ENCODE results near the gene EBP.
"Not testable (repeated sequence)": the region's sequence is repeated elsewhere in the genome, so short reads cannot be mapped to it uniquely, and the experiment has no call there.

EBP gene

DNA sequence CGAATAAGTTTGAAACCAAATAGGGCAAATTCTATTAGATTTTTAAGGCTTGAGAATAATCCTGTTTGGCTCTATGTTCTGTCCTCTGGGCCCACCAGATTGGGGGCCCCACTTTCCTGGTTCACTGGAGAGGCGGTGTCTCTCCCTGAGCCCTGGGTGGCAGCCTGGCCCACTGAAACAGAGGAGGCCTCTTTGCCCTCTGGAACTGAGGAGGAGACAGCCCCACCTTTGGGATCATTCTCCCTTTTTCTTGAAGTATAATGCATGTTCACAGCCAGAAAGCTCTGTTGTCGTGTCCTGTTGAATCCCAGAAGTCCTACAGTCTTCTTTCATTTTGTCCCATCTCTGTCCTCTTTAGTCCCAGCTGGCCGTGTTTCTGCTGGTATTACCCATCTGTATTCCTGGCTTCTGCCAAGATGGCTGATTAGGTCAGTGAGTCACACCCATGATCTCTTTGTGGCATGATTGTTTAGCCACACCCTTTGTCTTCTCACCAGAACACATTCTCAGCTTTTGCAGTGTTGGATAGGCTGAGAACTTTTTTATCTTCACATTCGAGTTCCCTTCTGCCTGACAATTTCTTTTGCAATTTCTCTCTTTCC lies 9.9 kb downstream of the EBP start:
- DNase-seq = no peak

GRCh38 chrX:48532161-48532560 lies 10.6 kb downstream of the EBP start:
- DNase-seq = no peak

GRCh38 chrX:48533165-48533564 lies 11.6 kb downstream of the EBP start:
- no peak for DNase-seq

DNA sequence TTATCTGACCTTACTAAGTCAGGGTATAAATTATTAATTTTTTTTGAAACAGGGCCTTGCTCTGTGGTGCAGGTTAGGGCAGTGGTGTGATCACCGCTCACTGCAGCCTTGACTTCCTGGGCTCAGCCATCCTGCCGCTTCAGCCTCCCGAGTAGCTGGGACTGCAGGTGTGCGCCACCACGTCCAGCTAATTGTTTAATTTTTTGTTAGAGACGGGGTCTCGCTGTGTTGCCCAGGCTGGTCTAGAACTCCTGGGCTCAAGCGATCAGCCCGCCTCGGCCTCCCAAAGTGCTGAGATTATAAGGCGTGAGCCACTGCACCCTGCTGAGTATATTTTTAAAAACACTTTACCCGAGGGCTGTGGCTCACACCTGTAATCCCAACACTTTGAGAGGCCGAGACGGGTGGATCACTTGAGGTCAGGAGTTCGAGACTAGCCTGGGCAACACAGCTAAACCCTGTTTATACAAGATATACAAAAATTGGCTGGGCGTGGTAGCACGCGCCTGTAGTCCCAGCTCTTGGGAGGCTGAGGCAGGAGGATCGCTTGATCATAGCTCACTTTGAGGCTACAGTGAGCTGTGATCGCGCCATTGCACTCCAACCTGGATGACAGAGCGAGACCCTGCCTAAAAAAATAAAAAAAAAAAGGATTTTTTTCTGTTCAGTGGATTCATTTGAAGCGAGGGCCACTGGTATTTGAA lies 17.2 kb downstream of the EBP start:
- no peak for DNase-seq

- peak; percentile 99 for DNase-seq
Measured at GRCh38 chrX:48539345-48540027, 17.9 kb downstream of the EBP start, which contains the start of gene TBC1D25. Gene TBC1D25 (plus strand): TSS chrX:48539714. CDS start chrX:48539798, 84 bp downstream.

GRCh38 chrX:48540028-48540375 lies 18.4 kb downstream of the EBP start:
- DNase-seq = peak; percentile 87

DNA sequence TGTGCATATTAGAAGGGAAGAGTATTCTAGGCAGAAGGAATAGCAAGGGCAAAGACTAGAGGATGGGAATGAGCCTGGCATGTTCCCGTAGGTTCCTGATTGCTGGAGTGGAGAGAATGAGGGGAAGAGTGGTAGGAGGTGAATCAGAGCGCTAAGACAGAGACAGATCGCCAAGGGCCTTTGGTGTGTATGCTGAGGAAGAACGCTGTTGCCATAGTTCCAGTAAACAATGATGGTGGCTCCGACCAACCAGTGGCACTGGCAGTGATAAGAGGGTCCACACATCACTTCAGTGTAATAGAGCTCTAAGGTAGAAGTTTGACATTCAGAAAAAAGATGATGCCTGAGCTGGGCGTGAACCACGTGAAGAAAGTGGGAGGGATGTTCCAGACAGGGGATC lies 18.9 kb downstream of the EBP start:
- DNase-seq = no peak

GRCh38 chrX:48541140-48541814 lies 19.7 kb downstream of the EBP start:
- DNase-seq = no peak

DNA sequence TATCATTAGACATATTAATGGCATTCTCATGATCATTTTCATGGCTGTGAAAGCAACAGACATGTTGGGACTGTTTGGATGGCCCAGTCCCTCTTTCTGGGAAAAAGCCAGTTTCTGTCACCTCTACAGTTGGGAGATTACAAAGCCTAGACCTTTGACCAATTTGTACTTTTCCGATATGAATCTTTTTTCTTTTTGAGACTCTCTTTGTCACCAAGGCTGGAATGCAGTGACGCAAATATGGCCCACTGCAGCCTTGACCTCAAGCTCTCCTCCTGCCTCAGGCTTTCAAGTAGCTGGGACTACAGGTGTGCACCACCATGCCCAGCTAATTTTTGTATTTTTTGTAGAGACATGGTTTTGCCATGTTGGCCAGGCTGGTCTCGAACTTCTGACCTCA lies 27.3 kb downstream of the EBP start:
- no peak for DNase-seq

DNA sequence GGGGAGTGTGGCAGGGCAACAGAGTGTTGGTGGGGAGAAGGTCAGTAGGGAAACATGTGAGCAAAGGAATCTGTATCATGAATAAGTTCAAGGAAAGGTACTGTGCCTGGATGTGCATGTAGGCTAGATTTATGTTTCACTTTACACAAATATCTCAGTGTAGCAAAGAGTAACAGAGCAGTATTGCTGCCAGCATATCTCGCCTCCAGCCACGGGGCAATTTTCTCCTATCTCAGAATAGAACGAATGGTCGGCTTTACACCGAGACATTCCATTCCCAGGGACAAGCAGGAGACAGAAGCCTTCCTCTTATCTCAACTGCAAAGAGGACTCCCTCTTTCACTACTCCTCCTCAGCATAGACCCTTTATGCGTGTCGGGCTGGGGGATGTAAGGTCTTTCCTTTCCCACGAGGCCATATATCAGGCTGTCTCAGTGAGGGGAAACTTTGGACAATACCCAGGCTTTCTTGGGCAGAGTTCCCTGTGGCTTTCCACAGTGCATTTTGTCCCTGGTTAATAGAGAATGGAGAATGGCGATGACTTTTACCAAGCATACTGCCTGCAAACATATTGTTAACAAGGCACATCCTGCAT lies 34.2 kb downstream of the EBP start:
- not testable (repeated sequence) for DNase-seq

DNA sequence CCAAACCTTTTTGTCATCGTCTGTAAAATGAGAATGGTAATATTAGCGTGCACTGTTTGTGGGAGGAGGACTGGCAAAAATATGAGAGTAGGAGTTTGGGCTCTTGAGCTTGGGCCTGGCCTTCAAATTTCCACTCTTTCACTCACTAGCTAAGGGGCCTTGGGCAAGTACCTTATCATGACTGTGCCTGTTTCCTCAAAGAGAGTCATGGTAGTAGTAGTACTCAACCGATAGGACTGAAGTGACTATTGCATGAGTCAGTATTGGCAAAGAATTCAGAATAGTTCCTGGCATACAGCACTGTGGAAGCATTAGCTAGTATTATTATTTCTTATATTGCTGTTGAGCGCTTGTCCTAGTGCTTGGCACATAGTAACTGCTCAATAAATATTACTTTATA lies 36.7 kb downstream of the EBP start:
- DNase-seq = no peak

- no peak for DNase-seq
Measured at GRCh38 chrX:48559636-48560035, 38.0 kb downstream of the EBP start.

DNA sequence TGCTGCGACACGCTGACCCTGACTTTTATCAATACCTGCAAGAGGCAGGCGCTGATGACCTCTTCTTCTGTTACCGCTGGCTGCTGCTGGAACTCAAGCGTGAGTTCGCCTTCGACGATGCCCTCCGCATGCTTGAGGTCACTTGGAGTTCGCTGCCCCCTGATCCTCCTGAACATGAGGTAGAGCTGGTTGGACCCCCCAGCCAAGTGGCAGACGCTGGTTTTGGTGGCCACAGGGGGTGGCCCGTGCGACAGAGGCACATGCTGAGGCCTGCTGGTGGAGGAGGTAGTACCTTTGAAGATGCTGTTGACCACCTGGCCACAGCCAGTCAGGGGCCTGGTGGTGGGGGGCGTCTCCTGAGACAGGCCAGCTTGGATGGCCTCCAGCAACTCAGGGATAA lies 38.4 kb downstream of the EBP start:
- no peak for DNase-seq

DNA sequence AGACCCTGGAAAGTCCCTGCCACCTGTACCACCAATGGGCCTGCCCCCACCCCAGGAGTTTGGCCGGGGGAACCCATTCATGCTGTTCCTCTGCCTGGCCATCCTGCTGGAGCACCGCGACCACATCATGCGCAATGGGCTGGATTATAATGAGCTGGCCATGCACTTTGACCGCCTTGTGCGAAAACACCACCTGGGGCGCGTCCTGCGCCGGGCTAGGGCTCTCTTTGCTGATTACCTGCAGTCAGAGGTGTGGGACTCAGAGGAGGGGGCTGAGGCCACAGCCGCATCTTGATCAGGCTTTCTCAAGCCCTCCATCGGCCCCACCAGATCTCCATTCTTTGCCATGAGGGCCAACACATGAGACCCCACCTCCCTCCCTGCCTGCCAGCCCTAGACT lies 39.1 kb downstream of the EBP start:
- DNase-seq = no peak

DNA sequence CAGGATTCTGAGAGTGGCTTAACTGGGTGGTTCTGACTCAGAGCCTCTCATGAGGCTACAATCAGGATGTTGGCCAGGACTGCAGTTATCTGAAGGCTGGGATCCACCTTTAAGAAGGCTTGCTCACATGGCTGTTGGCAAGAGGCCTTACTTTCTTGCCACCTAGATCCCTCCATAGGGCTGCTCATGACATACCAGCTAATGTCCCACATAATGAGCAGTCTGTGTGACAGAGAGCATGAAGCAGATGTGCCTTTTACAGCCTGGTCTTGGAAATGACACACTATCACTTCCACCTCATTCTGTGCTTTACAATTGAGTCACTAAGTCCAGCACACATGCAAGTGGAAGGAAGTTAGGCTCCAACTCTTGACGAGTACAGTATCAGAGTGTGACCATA lies 48.4 kb downstream of the EBP start:
- no peak for DNase-seq

DNA sequence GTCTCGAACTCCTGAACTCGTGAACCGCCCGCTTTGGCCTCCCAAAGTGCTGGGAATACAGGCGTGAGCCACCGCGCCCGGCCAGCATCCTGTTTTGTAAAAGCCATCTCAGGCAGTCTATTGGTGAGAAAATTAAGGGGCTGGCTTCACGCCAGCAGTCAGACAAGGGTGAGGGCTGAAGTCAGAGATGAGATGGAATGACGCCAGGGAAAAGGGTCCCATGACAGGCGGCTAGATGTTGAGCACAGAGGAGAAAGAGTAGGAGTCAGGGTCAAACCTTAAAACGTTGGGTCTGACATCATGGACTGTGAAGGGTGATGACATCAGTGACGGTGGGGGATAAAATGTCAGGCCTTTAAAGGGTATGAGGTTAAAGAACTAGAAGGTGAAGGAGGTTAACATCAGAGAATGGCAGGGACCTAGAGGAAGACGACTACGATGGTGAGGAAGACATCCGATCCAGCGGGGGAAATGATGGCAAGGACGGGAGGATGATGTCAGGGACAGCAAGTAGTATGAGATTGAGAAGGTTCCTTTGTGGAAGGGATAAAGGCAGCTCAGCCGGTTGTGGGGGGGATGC lies 52.2 kb downstream of the EBP start:
- DNase-seq = peak; percentile 81

GRCh38 chrX:48574270-48575266 lies 53.0 kb downstream of the EBP start, which contains the start of gene RBM3:
Gene RBM3 (plus strand): TSS chrX:48574484. CDS start chrX:48575181, 697 bp downstream.
- DNase-seq = peak; percentile 95

DNA sequence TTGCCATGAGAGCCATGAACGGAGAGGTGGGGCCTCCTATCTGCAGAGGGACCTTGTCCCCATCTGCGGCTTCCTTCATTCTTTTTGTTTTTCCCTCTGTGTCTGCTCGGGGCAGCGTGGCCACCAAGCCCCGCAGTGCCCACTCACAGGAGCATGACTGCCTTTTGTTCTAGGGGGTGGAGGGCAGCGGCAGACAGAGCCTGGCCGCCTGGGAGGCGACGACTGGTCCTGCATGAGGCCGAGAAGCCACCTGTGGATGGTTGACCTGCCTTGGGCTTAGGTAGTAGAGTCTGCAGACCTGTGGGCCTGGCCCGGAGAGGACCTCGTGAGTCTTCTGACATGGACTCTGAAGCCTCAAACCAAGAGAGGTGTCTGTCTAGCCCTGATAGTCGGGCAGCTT lies 54.0 kb downstream of the EBP start:
- no peak for DNase-seq

- no peak for DNase-seq
Measured at GRCh38 chrX:48576108-48576507, 54.5 kb downstream of the EBP start.
